Thyroid gland (tissue), 4 donors: ENCODE measurements around the gene CSTPP1.

Source experiments
- POLR2A ChIP-seq, 2 donors: fragments of 450-650 bp; IDR thresholded peaks; one replicate each; pipeline ENCODE4 v1.6.1; 2017; ENCODE audit warnings: antibody characterized with exemption in 2 of 2, mild to moderate bottlenecking in 2 of 2, moderate library complexity in 1 of 2
- TF ChIP-seq, protein P1 (sequence below), 6 experiments: fragments of 200-600 bp in 3 of 6; fragments of 450-650 bp in 3 of 6; sonication (generic) in 3 of 6; IDR thresholded peaks; one replicate each; pipeline ENCODE4 v1.5.1; 2016 to 2019; ENCODE audit warnings: antibody characterized with exemption in 6 of 6, mild to moderate bottlenecking in 2 of 6, inconsistent platforms in 1 of 6, moderate library complexity in 1 of 6

DNA sequence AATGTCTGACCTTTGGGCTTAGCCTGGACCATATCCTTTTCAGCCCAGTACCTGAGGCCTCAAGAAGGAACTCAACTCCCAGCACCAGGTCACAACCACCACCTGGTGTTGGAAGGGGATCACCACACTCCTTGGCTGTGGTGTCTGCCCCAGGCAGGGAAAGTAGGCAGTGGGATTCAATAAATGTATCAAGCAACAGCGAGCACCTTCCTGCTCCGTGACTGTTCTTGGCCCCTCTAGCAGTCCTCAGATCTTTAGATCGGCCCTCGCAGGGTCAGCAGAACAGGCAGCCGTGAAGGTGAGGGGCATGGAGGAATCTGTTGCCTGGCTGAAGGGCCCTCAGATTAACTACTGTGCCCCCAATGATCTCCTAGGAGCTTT, 224.2 kb downstream of the CSTPP1 start:
- TF ChIP-seq, protein P1, sequence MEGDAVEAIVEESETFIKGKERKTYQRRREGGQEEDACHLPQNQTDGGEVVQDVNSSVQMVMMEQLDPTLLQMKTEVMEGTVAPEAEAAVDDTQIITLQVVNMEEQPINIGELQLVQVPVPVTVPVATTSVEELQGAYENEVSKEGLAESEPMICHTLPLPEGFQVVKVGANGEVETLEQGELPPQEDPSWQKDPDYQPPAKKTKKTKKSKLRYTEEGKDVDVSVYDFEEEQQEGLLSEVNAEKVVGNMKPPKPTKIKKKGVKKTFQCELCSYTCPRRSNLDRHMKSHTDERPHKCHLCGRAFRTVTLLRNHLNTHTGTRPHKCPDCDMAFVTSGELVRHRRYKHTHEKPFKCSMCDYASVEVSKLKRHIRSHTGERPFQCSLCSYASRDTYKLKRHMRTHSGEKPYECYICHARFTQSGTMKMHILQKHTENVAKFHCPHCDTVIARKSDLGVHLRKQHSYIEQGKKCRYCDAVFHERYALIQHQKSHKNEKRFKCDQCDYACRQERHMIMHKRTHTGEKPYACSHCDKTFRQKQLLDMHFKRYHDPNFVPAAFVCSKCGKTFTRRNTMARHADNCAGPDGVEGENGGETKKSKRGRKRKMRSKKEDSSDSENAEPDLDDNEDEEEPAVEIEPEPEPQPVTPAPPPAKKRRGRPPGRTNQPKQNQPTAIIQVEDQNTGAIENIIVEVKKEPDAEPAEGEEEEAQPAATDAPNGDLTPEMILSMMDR (IDR thresholded peaks at IDR 0.05), result no peak
- TF ChIP-seq POLR2A (IDR thresholded peaks at IDR 0.05), result no peak
